VCaP (cell line): ENCODE results near the gene CERS5.

Experiments
- H3K27ac ChIP-seq: fragments of 450-650 bp; 2 replicates; pipeline ENCODE4 v1.5.1; 2017
- TF ChIP-seq, protein P1 (sequence below): fragments of 450-650 bp; conservative IDR thresholded peaks from 2 replicates; pipeline ENCODE4 v1.5.1; 2017; ENCODE audit warnings: mild to moderate bottlenecking, moderate library complexity

Gene CERS5

DNA sequence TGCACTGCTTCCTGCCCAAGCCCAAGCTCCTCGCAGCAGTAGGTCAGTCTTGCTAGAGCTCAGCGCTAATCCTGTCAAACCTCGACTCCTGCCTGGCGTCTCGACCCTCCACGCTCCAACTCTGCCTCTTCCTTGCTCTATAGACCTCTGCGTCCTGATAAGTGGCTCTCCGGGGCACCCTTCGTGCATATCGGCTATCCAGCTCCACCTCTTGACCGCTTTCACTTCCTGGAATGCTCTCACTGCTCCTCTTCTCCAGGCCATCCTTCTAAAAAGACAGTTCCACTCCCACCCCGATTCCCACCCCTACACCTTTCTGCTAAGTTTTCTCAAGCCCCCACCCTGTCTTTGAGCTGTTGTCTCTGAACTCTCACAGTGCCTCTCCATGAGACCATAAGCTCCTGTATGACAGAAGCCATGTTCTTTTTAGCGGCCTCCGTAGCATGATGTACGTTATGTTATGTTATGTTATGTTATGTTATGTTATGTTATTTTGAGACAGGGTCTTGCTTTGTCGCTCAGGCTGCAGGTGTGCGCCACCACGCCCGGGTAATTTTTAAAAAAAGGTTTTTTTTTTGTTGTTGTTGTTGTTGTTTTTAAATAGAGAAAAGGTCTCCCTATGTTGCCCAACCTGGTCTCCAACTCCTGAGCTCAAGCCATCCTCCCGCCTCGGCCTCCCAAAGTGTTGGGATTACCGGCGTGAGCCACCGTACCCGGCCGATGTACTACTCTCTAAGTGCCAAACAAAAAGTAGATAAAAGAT lies 54.5 kb downstream of the CERS5 start:
- H3K27ac ChIP-seq, result peak overlapping the region; percentile 88
- TF ChIP-seq, protein P1, sequence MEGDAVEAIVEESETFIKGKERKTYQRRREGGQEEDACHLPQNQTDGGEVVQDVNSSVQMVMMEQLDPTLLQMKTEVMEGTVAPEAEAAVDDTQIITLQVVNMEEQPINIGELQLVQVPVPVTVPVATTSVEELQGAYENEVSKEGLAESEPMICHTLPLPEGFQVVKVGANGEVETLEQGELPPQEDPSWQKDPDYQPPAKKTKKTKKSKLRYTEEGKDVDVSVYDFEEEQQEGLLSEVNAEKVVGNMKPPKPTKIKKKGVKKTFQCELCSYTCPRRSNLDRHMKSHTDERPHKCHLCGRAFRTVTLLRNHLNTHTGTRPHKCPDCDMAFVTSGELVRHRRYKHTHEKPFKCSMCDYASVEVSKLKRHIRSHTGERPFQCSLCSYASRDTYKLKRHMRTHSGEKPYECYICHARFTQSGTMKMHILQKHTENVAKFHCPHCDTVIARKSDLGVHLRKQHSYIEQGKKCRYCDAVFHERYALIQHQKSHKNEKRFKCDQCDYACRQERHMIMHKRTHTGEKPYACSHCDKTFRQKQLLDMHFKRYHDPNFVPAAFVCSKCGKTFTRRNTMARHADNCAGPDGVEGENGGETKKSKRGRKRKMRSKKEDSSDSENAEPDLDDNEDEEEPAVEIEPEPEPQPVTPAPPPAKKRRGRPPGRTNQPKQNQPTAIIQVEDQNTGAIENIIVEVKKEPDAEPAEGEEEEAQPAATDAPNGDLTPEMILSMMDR, result no peak

DNA sequence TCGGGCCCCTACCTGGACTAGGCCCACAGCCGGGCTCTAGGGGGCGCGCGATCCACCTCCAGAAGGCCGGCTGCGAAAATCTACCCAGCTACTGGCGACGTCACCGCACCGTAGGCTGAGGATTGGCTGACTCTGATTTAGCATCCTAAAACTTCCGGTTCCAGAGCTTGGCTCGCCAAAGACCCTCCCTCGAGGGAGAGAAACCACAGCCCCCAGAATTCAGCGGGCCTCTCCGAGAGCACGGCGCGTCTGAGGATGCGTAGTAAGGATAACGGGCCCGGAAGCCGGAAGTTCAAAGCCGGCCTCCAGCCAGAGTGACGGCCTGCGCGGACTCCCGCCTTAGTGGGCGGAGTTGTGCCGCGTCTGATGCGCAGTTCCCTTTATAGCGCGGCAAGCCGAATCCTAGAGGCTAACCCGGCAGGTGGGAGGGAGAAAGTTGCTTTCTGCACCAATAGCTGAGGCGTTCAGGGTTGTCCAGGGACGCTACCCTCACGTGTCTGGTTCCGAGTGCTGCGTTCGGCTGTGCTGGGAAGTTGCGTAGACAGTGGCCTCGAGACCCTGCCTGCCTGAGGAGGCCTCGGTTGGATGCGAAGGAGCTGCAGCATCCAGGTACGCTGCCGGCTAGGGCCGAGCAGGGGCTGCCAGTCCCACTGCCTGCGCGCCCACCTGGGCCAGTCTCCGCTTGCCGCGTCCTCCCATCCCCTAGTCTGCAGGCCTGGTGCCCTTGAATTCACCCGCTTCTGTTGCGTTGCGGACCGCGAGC lies 55.3 kb downstream of the CERS5 start, which contains the start of gene COX14:
COX14 (plus strand) TSS at position 544 of the 763 bp plus-strand sequence. CDS start 7,808 bp downstream, outside the sequence.
- TF ChIP-seq, protein P1, result peak; percentile 99
- H3K27ac ChIP-seq, result peak within 1 kb of the TSS; percentile 88

DNA sequence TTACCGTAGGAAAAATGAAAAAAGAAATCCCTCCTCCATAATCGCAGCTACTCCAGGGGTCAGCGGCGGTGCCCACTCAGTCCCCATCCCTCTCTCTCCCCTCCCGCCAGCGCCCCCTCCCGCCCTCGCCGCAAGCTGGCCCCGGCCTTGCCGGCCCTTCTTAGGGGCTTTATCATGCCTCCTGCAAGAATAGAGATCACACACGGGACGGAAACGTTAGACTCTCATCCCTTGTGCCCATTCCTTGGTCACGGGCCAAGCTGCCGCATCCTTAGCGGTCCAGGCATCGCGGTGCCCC lies 55.8 kb downstream of the CERS5 start:
- H3K27ac ChIP-seq, result peak overlapping the region; percentile 63
- TF ChIP-seq, protein P1, result no peak

DNA sequence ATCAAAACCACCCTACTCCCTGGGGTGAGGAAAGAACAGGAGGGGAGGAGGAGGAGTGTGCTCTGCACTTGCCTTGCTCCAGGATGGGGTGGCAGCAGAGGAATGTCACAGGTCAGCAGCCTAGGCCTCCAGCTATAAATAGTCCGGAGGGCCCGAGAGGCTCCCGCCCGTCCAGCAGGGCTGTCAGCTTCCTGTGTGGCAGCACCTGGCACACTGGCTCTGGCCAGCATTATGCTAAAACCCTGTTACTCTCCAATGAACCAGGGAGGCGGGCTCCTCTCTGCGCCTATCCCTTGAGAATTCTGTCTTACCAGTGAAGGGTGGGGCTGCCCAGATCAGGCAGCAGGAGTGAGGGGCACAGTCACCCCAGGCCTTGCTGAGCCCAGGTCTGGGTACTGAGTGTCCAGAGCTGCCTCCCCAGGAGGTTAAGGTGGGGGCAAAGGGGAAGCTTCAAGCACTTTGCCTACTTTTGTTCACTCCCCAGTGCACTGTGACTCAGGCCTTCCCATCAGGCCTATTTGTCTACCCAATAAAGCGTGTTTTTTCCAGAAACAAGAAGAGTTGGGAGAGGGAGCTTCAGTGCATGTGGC lies 56.3 kb downstream of the CERS5 start:
- peak overlapping the region; percentile 63 for H3K27ac ChIP-seq
- TF ChIP-seq, protein P1, result no peak

DNA sequence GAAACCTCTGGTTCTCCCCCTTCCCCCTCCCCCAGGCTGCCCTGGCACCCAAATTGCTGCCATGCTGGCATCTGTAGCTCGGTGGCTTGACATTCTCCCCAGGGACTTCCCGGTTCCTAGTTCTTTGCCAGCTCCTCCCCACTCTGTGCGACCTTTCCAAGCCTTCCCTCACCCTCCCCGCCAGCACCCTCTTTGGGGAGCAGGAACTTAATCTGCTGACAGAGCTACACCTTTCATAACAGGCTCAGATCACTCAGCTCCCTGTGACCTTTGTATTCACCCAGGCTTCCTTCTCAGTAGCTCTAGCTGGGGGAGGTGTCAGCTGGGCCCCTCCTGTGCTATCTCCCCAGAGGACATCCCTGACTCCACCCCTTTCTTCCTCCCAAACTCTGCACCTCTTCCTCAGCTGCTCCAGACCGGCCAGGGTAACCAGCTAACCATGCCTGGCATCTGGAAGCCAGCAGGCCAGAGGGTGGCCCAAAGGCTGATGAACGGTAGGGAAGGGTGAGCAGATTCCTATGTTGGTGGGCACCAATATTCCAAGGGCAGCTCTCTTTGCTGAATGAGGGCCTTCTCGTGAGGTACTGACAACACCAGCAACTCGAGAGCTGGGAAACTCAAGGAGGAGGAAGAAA lies 56.9 kb downstream of the CERS5 start:
- H3K27ac ChIP-seq, result peak overlapping the region; percentile 63
- TF ChIP-seq, protein P1, result no peak

DNA sequence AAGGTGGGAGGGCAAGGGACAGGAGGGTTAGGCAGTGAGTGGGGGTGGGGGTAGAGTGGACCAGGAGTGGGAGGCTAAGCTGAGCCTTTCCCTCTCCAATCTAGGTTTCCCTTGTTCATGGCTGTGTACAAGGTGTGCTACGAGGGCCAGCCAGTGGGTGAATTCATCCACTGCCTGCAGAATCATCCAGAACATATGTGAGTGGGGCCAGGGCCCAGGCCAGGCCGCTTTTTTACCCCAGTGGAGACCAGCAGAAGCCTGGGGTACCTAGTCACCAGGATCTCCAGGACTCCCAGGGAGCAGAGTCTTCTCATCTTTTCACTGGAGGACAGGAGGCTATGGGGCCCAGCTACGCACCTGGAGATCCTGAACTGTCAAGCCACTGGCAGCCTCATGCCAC lies 57.9 kb downstream of the CERS5 start:
- TF ChIP-seq, protein P1, result no peak
- H3K27ac ChIP-seq, result peak overlapping the region; percentile 63; the same call in 1 of the 2 replicates
